Stromal cell of bone marrow (primary cell): ENCODE results near the gene SURF6.
"Not testable (repeated sequence)": the region's sequence is repeated elsewhere in the genome, so short reads cannot be mapped to it uniquely, and the experiment has no call there.

Experiments used
- DNase-seq: peaks from one replicate; pipeline ENCODE4 v3.0.0-alpha.2; 2012; ENCODE audit warnings: low read depth

Gene SURF6

GRCh38 chr9:133323991-133324703, 11.8 kb downstream of the SURF6 start:
- DNase-seq, result no peak

- DNase-seq, result no peak
Observed at GRCh38 chr9:133323211-133323610, 12.8 kb downstream of the SURF6 start.

GRCh38 chr9:133322701-133323100, 13.3 kb downstream of the SURF6 start:
- DNase-seq, result no peak

- DNase-seq, result no peak
Observed at GRCh38 chr9:133321411-133321935, 14.5 kb downstream of the SURF6 start.

- no peak for DNase-seq
Observed at GRCh38 chr9:133320421-133320881, 15.5 kb downstream of the SURF6 start.

- DNase-seq, result not testable (repeated sequence)
Observed at GRCh38 chr9:133317551-133317950, 18.4 kb downstream of the SURF6 start.

GRCh38 chr9:133315997-133316396, 20.0 kb downstream of the SURF6 start:
- no peak for DNase-seq

- no peak for DNase-seq
Observed at GRCh38 chr9:133309608-133310007, 26.4 kb downstream of the SURF6 start.

- DNase-seq, result no peak
Observed at GRCh38 chr9:133307301-133307700, 28.7 kb downstream of the SURF6 start.

- DNase-seq, result no peak
Observed at GRCh38 chr9:133306242-133307204, 29.5 kb downstream of the SURF6 start.

GRCh38 chr9:133305731-133306130, 30.3 kb downstream of the SURF6 start:
- DNase-seq, result no peak

- DNase-seq, result no peak
Observed at GRCh38 chr9:133304477-133305377, 31.3 kb downstream of the SURF6 start.

GRCh38 chr9:133304158-133304470, 31.9 kb downstream of the SURF6 start:
- no peak for DNase-seq

- DNase-seq, result no peak
Observed at GRCh38 chr9:133303266-133304157, 32.5 kb downstream of the SURF6 start.

GRCh38 chr9:133301253-133302230, 34.4 kb downstream of the SURF6 start:
- DNase-seq, result no peak

- DNase-seq, result not testable (repeated sequence)
Observed at GRCh38 chr9:133299996-133300395, 36.0 kb downstream of the SURF6 start.

- DNase-seq, result no peak
Observed at GRCh38 chr9:133294257-133294656, 41.7 kb downstream of the SURF6 start.

GRCh38 chr9:133290751-133291302, 45.2 kb downstream of the SURF6 start:
- DNase-seq, result no peak

GRCh38 chr9:133286523-133286922, 49.5 kb downstream of the SURF6 start:
- no peak for DNase-seq
